HCT116 (cell line): ENCODE results near the gene STARD5. TPM values are rescaled to one million over a fixed set of nuclear protein-coding genes. Genes with fewer than 3 reads are reported as not detected.
"Not testable (repeated sequence)": the region's sequence is repeated elsewhere in the genome, so short reads cannot be mapped to it uniquely, and the experiment has no call there.

Experiments used
- ATAC-seq: fragments of 200-7000 bp; cut with Tn5 transposase; 2 replicates; pipeline ENCODE4 v1.9.1; 2020; ENCODE audit warnings: mild to moderate bottlenecking, moderate library complexity
- BruUV-seq: library from RNA; stranded (reverse); fragments of 400-500 nt; replicated peaks from 2 replicates; lab custom pipeline; 2021; lab: Mats Ljungman, UMichigan
- CTCF ChIA-PET: fragments of 300-600 bp; sonication (Branson Sonifier 250); formaldehyde crosslinking; loops from one replicate; lab custom pipeline; 2021; ENCODE audit warnings: antibody characterized with exemption; lab: Charles Lee
- POLR2A ChIA-PET: fragments of 300-600, 350-600 bp; sonication (Branson Sonifier 250); formaldehyde crosslinking; loops from one replicate; lab custom pipeline; 2021; ENCODE audit warnings: antibody characterized with exemption; lab: Charles Lee
- RAD21 ChIA-PET, 2 experiments: fragments of 300-600 bp; sonication (Branson Sonifier 250); formaldehyde crosslinking; loops; one replicate each; lab custom pipeline; 2023; ENCODE audit warnings: low total read pairs in 2 of 2; ENCODE audit not compliant: uncharacterized antibody in 2 of 2, unreplicated experiment in 2 of 2, low non-redundant PET in 1 of 2; lab: Charles Lee
- DNase-seq: peaks from one replicate; pipeline ENCODE4 v3.0.0-alpha.2; 2010; ENCODE audit warnings: low read depth, low spot score
- H2AFZ ChIP-seq: fragments of 200-600 bp; shearing (Covaris generic), sonication (generic); 2 replicates; pipeline ENCODE4 v1.6.1; 2017; ENCODE audit warnings: low read depth, mixed run types, mixed read lengths, antibody characterized with exemption, low read length; ENCODE audit not compliant: poor library complexity, severe bottlenecking
- H3K27ac ChIP-seq: 2 replicates; pipeline ENCODE4 v1.5.1; 2012; ENCODE audit warnings: low read depth, low read length
- H3K27me3 ChIP-seq: fragments of 200-600 bp; sonication (generic); 2 replicates; pipeline ENCODE4 v1.6.1; 2016; ENCODE audit warnings: mixed run types, low read length, mixed read lengths; ENCODE audit not compliant: insufficient read depth
- H3K36me3 ChIP-seq, 2 experiments: fragments of 200-500 bp in 1 of 2; fragments of 200-600 bp in 1 of 2; sonication (Bioruptor generic) in 1 of 2; sonication (generic) in 1 of 2; 2 replicates each; pipeline versions ENCODE4 v1.5.1 to v1.6.1; 2014 to 2016; ENCODE audit warnings: low read length in 2 of 2, inconsistent platforms in 1 of 2, mixed read lengths in 1 of 2, mixed run types in 1 of 2; ENCODE audit not compliant: insufficient read depth in 2 of 2, control insufficient read depth in 1 of 2
- H3K4me1 ChIP-seq, 2 experiments: fragments of 200-600 bp in 1 of 2; sonication (generic) in 1 of 2; 2 replicates each; pipeline versions ENCODE4 v1.5.1 to v1.6.1; 2012 to 2017; ENCODE audit warnings: low read length in 2 of 2, inconsistent platforms in 1 of 2, mild to moderate bottlenecking in 1 of 2, mixed read lengths in 1 of 2, mixed run types in 1 of 2, moderate library complexity in 1 of 2; ENCODE audit not compliant: insufficient read depth in 2 of 2, control insufficient read depth in 1 of 2
- H3K4me2 ChIP-seq: fragments of 200-600 bp; sonication (generic); 2 replicates; pipeline ENCODE4 v1.6.1; 2017; ENCODE audit warnings: mixed run types, low read length, mixed read lengths
- H3K4me3 ChIP-seq, 2 experiments: fragments of 200-600 bp in 1 of 2; sonication (generic) in 1 of 2; replicated peaks in 1 of 2; 2 replicates each; pipeline ENCODE4 v1.5.1; 2011 to 2016; ENCODE audit warnings: low read length in 2 of 2, control low read depth in 1 of 2, low read depth in 1 of 2, mild to moderate bottlenecking in 1 of 2, mixed read lengths in 1 of 2, mixed run types in 1 of 2
- H3K79me2 ChIP-seq: fragments of 200-600 bp; sonication (generic); 2 replicates; pipeline ENCODE4 v1.6.1; 2017; ENCODE audit warnings: mild to moderate bottlenecking, mixed run types, low read length, moderate library complexity, mixed read lengths; ENCODE audit not compliant: insufficient read depth
- H3K9ac ChIP-seq: fragments of 200-600 bp; sonication (generic); 2 replicates; pipeline ENCODE4 v1.6.1; 2016; ENCODE audit warnings: low read length, mixed read lengths
- H3K9me2 ChIP-seq: fragments of 200-600 bp; sonication (generic), shearing (Covaris generic); 2 replicates; pipeline ENCODE4 v1.6.1; 2017; ENCODE audit warnings: mixed run types, mild to moderate bottlenecking, moderate library complexity; ENCODE audit not compliant: insufficient read depth
- H3K9me3 ChIP-seq, 2 experiments: fragments of 200-500 bp in 1 of 2; fragments of 200-600 bp in 1 of 2; sonication (Bioruptor generic) in 1 of 2; sonication (generic) in 1 of 2; 2 replicates each; pipeline ENCODE4 v1.6.1; 2014 to 2017; ENCODE audit warnings: low read length in 2 of 2, mixed read lengths in 2 of 2, inconsistent platforms in 1 of 2, low read depth in 1 of 2, mild to moderate bottlenecking in 1 of 2, mixed run types in 1 of 2, moderate library complexity in 1 of 2; ENCODE audit not compliant: control insufficient read depth in 1 of 2, insufficient read depth in 1 of 2
- H4K20me1 ChIP-seq: fragments of 200-600 bp; sonication (generic), shearing (Covaris generic); 2 replicates; pipeline ENCODE4 v1.6.1; 2017; ENCODE audit warnings: mixed run types, mild to moderate bottlenecking, moderate library complexity; ENCODE audit not compliant: insufficient read depth
- ATF3 ChIP-seq: IDR thresholded peaks from 2 replicates; pipeline ENCODE4 v1.6.1; 2012
- CBX3 ChIP-seq: IDR thresholded peaks from 2 replicates; pipeline ENCODE4 v1.6.1; 2012; ENCODE audit warnings: low read depth
- CEBPB ChIP-seq: IDR thresholded peaks from 2 replicates; pipeline ENCODE4 v1.6.1; 2012; ENCODE audit warnings: low read depth
- EZH2phosphoT487 ChIP-seq: fragments of 200-600 bp; IDR thresholded peaks from 2 replicates; pipeline ENCODE4 v1.6.1; 2018; ENCODE audit warnings: antibody characterized with exemption, borderline replicate concordance
- FOSL1 ChIP-seq: IDR thresholded peaks from 2 replicates; pipeline ENCODE4 v1.6.1; 2012; ENCODE audit warnings: low read depth
- JUND ChIP-seq: IDR thresholded peaks from 2 replicates; pipeline ENCODE4 v1.6.1; 2012
- MAX ChIP-seq: IDR thresholded peaks from 2 replicates; pipeline ENCODE4 v1.6.1; 2012
- POLR2A ChIP-seq: IDR thresholded peaks from 2 replicates; pipeline ENCODE4 v1.7.0; 2011; ENCODE audit warnings: borderline replicate concordance; ENCODE audit not compliant: insufficient read depth, insufficient read length; ENCODE audit errors: extremely low read depth
- POLR2AphosphoS5 ChIP-seq: IDR thresholded peaks from 2 replicates; pipeline ENCODE4 v1.6.1; 2011; ENCODE audit warnings: mild to moderate bottlenecking, low read depth, low read length, moderate library complexity
- RAD21 ChIP-seq: IDR thresholded peaks from 2 replicates; pipeline ENCODE4 v1.6.1; 2012; ENCODE audit warnings: low read depth, mild to moderate bottlenecking
- SIN3A ChIP-seq: IDR thresholded peaks from 2 replicates; pipeline ENCODE4 v1.6.1; 2012; ENCODE audit warnings: low read depth
- SRF ChIP-seq: IDR thresholded peaks from 2 replicates; pipeline ENCODE4 v1.6.1; 2012; ENCODE audit warnings: low read depth
- TCF7L2 ChIP-seq: IDR thresholded peaks from 2 replicates; pipeline ENCODE4 v1.7.0; 2011; ENCODE audit warnings: borderline replicate concordance, inconsistent platforms; ENCODE audit not compliant: insufficient read depth, insufficient read length; ENCODE audit errors: extremely low read depth
- ZFX ChIP-seq: fragments of 450-650 bp; IDR thresholded peaks from 2 replicates; pipeline ENCODE4 v1.6.1; 2017
- intact Hi-C: fragments of 100-400 bp; cut with micrococcal nuclease; formaldehyde crosslinking; loops from 2 replicates; pipeline ENCODE4 v1.10.0; 2022
- total RNA-seq: library from RNA; stranded (reverse); gene quantifications from one replicate; pipeline ENCODE4 v1.2.1, GENCODE V29; 2021; ENCODE audit not compliant: unreplicated experiment
- TF ChIP-seq, protein P1 (sequence below): IDR thresholded peaks from 2 replicates; pipeline ENCODE4 v1.6.1; 2011; ENCODE audit warnings: mild to moderate bottlenecking, low read length, moderate library complexity; ENCODE audit not compliant: insufficient replicate concordance; ENCODE audit errors: extremely low read depth

Gene STARD5
- total RNA-seq, 1 experiment from 2014 or later: 4.0 TPM

GRCh38 chr15:81348691-81349090 lies 24.8 kb upstream of the STARD5 start:
- H3K4me3 ChIP-seq, intact Hi-C loops, ATAC-seq, H3K9ac ChIP-seq, BruUV-seq, CTCF ChIA-PET, H2AFZ ChIP-seq, H3K9me2 ChIP-seq, H3K4me1 ChIP-seq, H3K4me2 ChIP-seq, RAD21 ChIA-PET, H4K20me1 ChIP-seq, H3K36me3 ChIP-seq, H3K9me3 ChIP-seq, H3K27ac ChIP-seq, DNase-seq, H3K79me2 ChIP-seq, POLR2A ChIA-PET, H3K27me3 ChIP-seq: not testable (repeated sequence)

DNA sequence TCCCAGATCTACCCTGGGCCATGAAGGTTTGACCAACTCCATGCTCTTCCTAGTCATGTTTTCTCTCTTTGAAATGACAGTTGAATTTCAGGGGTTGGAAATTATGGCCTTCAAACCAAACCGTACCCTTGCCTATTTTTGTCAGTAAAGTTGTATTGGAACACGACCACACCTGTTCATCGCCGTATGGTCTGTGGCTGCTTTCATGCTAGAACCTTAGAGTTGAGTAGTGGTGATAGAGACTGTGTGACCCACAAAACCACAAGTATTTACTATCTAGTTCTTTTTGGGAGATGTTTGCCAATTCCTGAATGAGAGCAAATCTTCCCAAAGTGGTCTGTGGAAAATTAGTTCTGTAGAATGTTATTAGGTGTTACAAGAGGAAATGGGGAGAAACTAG lies 24.0 kb upstream of the STARD5 start:
- BruUV-seq: no TSS peak
- TF ChIP-seq SRF (no peak), TCF7L2 (no peak), FOSL1 (no peak), MAX (no peak), CEBPB (no peak), RAD21 (no peak), POLR2AphosphoS5 (no peak), ATF3 (no peak), EZH2phosphoT487 (no peak), ZFX (no peak), CBX3 (no peak), SIN3A (no peak), POLR2A (no peak), JUND (no peak)
- TF ChIP-seq, protein P1, sequence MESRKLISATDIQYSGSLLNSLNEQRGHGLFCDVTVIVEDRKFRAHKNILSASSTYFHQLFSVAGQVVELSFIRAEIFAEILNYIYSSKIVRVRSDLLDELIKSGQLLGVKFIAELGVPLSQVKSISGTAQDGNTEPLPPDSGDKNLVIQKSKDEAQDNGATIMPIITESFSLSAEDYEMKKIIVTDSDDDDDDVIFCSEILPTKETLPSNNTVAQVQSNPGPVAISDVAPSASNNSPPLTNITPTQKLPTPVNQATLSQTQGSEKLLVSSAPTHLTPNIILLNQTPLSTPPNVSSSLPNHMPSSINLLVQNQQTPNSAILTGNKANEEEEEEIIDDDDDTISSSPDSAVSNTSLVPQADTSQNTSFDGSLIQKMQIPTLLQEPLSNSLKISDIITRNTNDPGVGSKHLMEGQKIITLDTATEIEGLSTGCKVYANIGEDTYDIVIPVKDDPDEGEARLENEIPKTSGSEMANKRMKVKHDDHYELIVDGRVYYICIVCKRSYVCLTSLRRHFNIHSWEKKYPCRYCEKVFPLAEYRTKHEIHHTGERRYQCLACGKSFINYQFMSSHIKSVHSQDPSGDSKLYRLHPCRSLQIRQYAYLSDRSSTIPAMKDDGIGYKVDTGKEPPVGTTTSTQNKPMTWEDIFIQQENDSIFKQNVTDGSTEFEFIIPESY: no peak
- Histone ChIP-seq H3K9me2 (no peaks in the 10 kb centered on the region), H3K9ac (no peak overlapping the region), H3K4me1 (no peaks in the 10 kb centered on the region), H4K20me1 (no peaks in the 10 kb centered on the region), H3K79me2 (no peaks in the 10 kb centered on the region), H3K27me3 (no peaks in the 10 kb centered on the region), H3K36me3 (no peaks in the 10 kb centered on the region), H3K9me3 (no peaks in the 10 kb centered on the region), H3K4me3 (no peak overlapping the region), H3K27ac (no peak overlapping the region), H2AFZ (no peak overlapping the region), H3K4me2 (no peak overlapping the region)
- RAD21 ChIA-PET: no interaction called here
- DNase-seq (no peak), ATAC-seq (no peak)
- CTCF ChIA-PET: no interaction called here
- intact Hi-C loops: no loop called here
- POLR2A ChIA-PET: no interaction called here
